HEK293 (cell line): ENCODE data around the gene SLC16A13.

Source experiments
- MEIS1 ChIP-seq: sonication (generic); formaldehyde crosslinking; IDR thresholded peaks from 2 replicates; pipeline ENCODE4 v1.8.1; 2022; ENCODE audit warnings: missing genetic modification reagents, mild to moderate bottlenecking, borderline replicate concordance
- ZNF121 ChIP-seq: fragments of 450-650 bp; formaldehyde crosslinking; IDR thresholded peaks from 2 replicates; pipeline ENCODE4 v1.5.1; 2016; ENCODE audit warnings: missing biosample characterization, missing genetic modification characterization
- ZNF184 ChIP-seq: fragments of 450-650 bp; IDR thresholded peaks from 2 replicates; pipeline ENCODE4 v1.5.1; 2018; ENCODE audit warnings: missing biosample characterization, mild to moderate bottlenecking, missing genetic modification characterization
- ZNF311 ChIP-seq: fragments of 450-650 bp; formaldehyde crosslinking; IDR thresholded peaks from 2 replicates; pipeline ENCODE4 v1.5.1; 2017; ENCODE audit warnings: missing biosample characterization, missing genetic modification characterization, borderline replicate concordance
- ZNF350 ChIP-seq: fragments of 450-650 bp; formaldehyde crosslinking; IDR thresholded peaks from 2 replicates; pipeline ENCODE4 v1.5.0; 2017; ENCODE audit warnings: missing biosample characterization, mild to moderate bottlenecking, missing genetic modification characterization
- ZNF549 ChIP-seq: fragments of 450-650 bp; IDR thresholded peaks from 2 replicates; pipeline ENCODE4 v1.5.1; 2018; ENCODE audit warnings: missing biosample characterization, missing genetic modification characterization, mild to moderate bottlenecking, inconsistent platforms, moderate library complexity
- TF ChIP-seq, protein P1 (sequence below): fragments of 450-650 bp; formaldehyde crosslinking; IDR thresholded peaks from 2 replicates; pipeline ENCODE4 v1.5.1; 2016; ENCODE audit warnings: missing biosample characterization, missing genetic modification characterization

DNA sequence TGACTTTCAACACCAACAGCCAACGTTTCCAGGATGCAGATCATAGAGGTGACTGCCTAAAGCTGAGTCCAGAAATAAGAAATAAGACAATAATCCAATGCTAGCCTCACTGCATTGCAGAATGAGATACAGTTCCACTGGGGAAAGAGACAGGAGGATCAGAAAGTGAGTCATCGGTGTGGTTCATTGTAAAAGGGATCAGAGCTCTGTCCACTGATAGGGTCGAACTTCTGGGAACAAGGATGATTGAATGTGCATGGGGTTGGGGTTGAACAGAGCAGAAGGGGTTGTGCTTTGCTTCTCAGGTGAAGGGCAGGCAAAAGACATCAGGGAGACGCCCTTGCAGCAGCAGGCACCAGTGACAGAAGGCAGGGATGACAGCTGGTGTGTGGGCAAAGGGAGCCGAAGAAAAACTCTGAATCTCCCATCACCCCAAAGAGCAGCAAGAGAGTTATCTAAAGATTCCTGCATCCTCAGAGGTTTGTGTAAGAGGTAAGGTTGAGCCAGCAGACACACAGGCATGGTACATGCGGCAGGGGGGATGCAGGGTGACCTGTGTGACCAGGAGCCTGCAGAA is 27.8 kb downstream of the SLC16A13 start:
- TF ChIP-seq MEIS1 (CRISPR knock-in tag), result no peak
- no peak for TF ChIP-seq ZNF184 (tag by site-specific recombination)
- no peak for TF ChIP-seq ZNF350
- TF ChIP-seq, protein P1, sequence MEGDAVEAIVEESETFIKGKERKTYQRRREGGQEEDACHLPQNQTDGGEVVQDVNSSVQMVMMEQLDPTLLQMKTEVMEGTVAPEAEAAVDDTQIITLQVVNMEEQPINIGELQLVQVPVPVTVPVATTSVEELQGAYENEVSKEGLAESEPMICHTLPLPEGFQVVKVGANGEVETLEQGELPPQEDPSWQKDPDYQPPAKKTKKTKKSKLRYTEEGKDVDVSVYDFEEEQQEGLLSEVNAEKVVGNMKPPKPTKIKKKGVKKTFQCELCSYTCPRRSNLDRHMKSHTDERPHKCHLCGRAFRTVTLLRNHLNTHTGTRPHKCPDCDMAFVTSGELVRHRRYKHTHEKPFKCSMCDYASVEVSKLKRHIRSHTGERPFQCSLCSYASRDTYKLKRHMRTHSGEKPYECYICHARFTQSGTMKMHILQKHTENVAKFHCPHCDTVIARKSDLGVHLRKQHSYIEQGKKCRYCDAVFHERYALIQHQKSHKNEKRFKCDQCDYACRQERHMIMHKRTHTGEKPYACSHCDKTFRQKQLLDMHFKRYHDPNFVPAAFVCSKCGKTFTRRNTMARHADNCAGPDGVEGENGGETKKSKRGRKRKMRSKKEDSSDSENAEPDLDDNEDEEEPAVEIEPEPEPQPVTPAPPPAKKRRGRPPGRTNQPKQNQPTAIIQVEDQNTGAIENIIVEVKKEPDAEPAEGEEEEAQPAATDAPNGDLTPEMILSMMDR (tag by site-specific recombination), result no peak
- TF ChIP-seq ZNF549, result no peak
- TF ChIP-seq ZNF311 (tag by site-specific recombination), result no peak
- TF ChIP-seq ZNF121, result no peak
